SK-N-SH treated with all-trans-retinoic acid at 6 μM for 48 hours (cell line): ENCODE data around the gene BABAM2.
A peak's percentile ranks its signal among the peaks of the same experiment; 100 is the strongest.

ENCODE experiments used
- ATAC-seq: fragments of 200-7000 bp; cut with Tn5 transposase; 3 replicates; pipeline ENCODE4 v1.9.1; 2020; ENCODE audit warnings: mild to moderate bottlenecking, moderate library complexity
- ARNTL ChIP-seq: fragments of 450-650 bp; formaldehyde crosslinking; IDR thresholded peaks from 2 replicates; pipeline ENCODE4 v1.5.0; 2020; ENCODE audit warnings: low read depth, mild to moderate bottlenecking, moderate library complexity, borderline replicate concordance
- BACH2 ChIP-seq: fragments of 250-450 bp; sonication (Bioruptor Pico); IDR thresholded peaks from 2 replicates; pipeline ENCODE4 v1.9.0; 2021; ENCODE audit warnings: mild to moderate bottlenecking, borderline replicate concordance
- CREB5 ChIP-seq: fragments of 250-450 bp; sonication (Bioruptor Pico); IDR thresholded peaks from 2 replicates; pipeline ENCODE4 v1.5.1; 2020; ENCODE audit warnings: low read depth, mild to moderate bottlenecking, moderate library complexity
- CSDC2 ChIP-seq: fragments of 250-450 bp; sonication (Bioruptor Pico); IDR thresholded peaks from 2 replicates; pipeline ENCODE4 v1.5.0; 2020; ENCODE audit warnings: mild to moderate bottlenecking, moderate library complexity
- CSRNP3 ChIP-seq: fragments of 250-450 bp; sonication (Bioruptor Pico); IDR thresholded peaks from 2 replicates; pipeline ENCODE4 v1.5.1; 2021; ENCODE audit warnings: mild to moderate bottlenecking, moderate library complexity
- ESRRG ChIP-seq: fragments of 250-450 bp; sonication (Bioruptor Pico); IDR thresholded peaks from 2 replicates; pipeline ENCODE4 v1.6.1; 2021; ENCODE audit warnings: mild to moderate bottlenecking
- GLIS3 ChIP-seq: fragments of 250-450 bp; sonication (Bioruptor Pico); IDR thresholded peaks from 2 replicates; pipeline ENCODE4 v1.5.0; 2020; ENCODE audit warnings: mild to moderate bottlenecking, moderate library complexity
- ISL1 ChIP-seq: fragments of 250-450 bp; sonication (Bioruptor Pico); IDR thresholded peaks from 2 replicates; pipeline ENCODE4 v2.1.2; 2022; ENCODE audit warnings: mild to moderate bottlenecking, moderate library complexity
- OSR1 ChIP-seq: fragments of 250-450 bp; sonication (Bioruptor Pico); IDR thresholded peaks from 2 replicates; pipeline ENCODE4 v1.8.0; 2022; ENCODE audit warnings: moderate library complexity, mild to moderate bottlenecking, inconsistent platforms
- PPARA ChIP-seq: fragments of 250-450 bp; sonication (Bioruptor Pico); IDR thresholded peaks from 2 replicates; pipeline ENCODE4 v1.5.0; 2020; ENCODE audit warnings: mild to moderate bottlenecking, borderline replicate concordance
- RARB ChIP-seq: fragments of 250-450 bp; sonication (Bioruptor Pico); IDR thresholded peaks from 2 replicates; pipeline ENCODE4 v1.8.0; 2021; ENCODE audit warnings: mild to moderate bottlenecking, moderate library complexity
- SNAI2 ChIP-seq: fragments of 250-450 bp; sonication (Bioruptor Pico); IDR thresholded peaks from 2 replicates; pipeline ENCODE4 v1.5.0; 2020; ENCODE audit warnings: mild to moderate bottlenecking, moderate library complexity
- TCF4 ChIP-seq: fragments of 250-450 bp; sonication (Bioruptor Pico); IDR thresholded peaks from 2 replicates; pipeline ENCODE4 v1.8.0; 2021; ENCODE audit warnings: mild to moderate bottlenecking, moderate library complexity, borderline replicate concordance
- TOX ChIP-seq: fragments of 250-450 bp; sonication (Bioruptor Pico); IDR thresholded peaks from 2 replicates; pipeline ENCODE4 v1.8.0; 2021; ENCODE audit warnings: mild to moderate bottlenecking, moderate library complexity, borderline replicate concordance
- ZC3H10 ChIP-seq: fragments of 250-450 bp; sonication (Bioruptor Pico); IDR thresholded peaks from 2 replicates; pipeline ENCODE4 v1.5.1; 2021; ENCODE audit warnings: mild to moderate bottlenecking, moderate library complexity
- ZFP3 ChIP-seq: fragments of 250-450 bp; sonication (Bioruptor Pico); IDR thresholded peaks from 2 replicates; pipeline ENCODE4 v1.5.0; 2020; ENCODE audit warnings: mild to moderate bottlenecking, moderate library complexity
- ZFP30 ChIP-seq: fragments of 450-650 bp; formaldehyde crosslinking; IDR thresholded peaks from 2 replicates; pipeline ENCODE4 v1.5.0; 2022; ENCODE audit warnings: mild to moderate bottlenecking, moderate library complexity
- ZNF565 ChIP-seq: fragments of 450-650 bp; formaldehyde crosslinking; conservative IDR thresholded peaks from 2 replicates; pipeline ENCODE4 v1.5.0; 2020; ENCODE audit warnings: low read depth, mild to moderate bottlenecking, moderate library complexity
- ZNF70 ChIP-seq: fragments of 450-650 bp; formaldehyde crosslinking; IDR thresholded peaks from 2 replicates; pipeline ENCODE4 v1.5.0; 2020; ENCODE audit warnings: mild to moderate bottlenecking, moderate library complexity
- TF ChIP-seq, protein P1 (sequence below): fragments of 250-450 bp; sonication (Bioruptor Pico); IDR thresholded peaks from 2 replicates; pipeline ENCODE4 v1.5.0; 2020; ENCODE audit warnings: mild to moderate bottlenecking, moderate library complexity
- TF ChIP-seq, protein P2 (sequence below): fragments of 250-450 bp; sonication (Bioruptor Pico); IDR thresholded peaks from 2 replicates; pipeline ENCODE4 v1.8.0; 2021; ENCODE audit warnings: low read depth, mild to moderate bottlenecking, moderate library complexity, borderline replicate concordance
- TF ChIP-seq, protein P3 (sequence below): fragments of 250-450 bp; sonication (Bioruptor Pico); IDR thresholded peaks from 2 replicates; pipeline ENCODE4 v1.8.0; 2020; ENCODE audit warnings: mild to moderate bottlenecking, moderate library complexity, borderline replicate concordance

BABAM2 gene

DNA sequence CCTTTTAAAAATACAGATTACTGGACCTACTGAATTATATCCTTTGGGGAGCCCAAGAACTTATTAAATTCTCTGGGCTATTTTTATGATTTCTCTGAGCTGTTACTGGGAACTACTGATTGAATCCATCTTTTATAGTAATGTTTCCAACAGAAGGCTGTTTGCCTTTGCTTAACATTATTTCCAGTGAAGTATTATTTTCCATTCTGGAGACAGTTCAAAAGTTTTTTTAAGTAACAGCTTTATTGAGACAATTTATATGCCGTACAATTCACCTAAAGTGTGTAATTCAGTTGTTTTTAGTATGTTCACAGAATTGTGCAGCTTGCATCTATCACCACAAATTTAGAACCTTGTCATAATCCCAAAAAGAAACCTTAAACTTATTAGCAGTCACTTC lies 100.6 kb downstream of the BABAM2 start:
- no peak for TF ChIP-seq ZFP30 (CRISPR knock-in tag)
- no peak for TF ChIP-seq ZNF565 (CRISPR knock-in tag)
- TF ChIP-seq SNAI2 (CRISPR knock-in tag) = no peak
- no peak for TF ChIP-seq ZC3H10 (CRISPR knock-in tag)
- TF ChIP-seq CSRNP3 = no peak
- no peak for TF ChIP-seq BACH2
- TF ChIP-seq CREB5 (CRISPR knock-in tag) = no peak
- no peak for TF ChIP-seq TOX (CRISPR knock-in tag)
- no peak for TF ChIP-seq ZNF70 (CRISPR knock-in tag)
- TF ChIP-seq, protein P1, sequence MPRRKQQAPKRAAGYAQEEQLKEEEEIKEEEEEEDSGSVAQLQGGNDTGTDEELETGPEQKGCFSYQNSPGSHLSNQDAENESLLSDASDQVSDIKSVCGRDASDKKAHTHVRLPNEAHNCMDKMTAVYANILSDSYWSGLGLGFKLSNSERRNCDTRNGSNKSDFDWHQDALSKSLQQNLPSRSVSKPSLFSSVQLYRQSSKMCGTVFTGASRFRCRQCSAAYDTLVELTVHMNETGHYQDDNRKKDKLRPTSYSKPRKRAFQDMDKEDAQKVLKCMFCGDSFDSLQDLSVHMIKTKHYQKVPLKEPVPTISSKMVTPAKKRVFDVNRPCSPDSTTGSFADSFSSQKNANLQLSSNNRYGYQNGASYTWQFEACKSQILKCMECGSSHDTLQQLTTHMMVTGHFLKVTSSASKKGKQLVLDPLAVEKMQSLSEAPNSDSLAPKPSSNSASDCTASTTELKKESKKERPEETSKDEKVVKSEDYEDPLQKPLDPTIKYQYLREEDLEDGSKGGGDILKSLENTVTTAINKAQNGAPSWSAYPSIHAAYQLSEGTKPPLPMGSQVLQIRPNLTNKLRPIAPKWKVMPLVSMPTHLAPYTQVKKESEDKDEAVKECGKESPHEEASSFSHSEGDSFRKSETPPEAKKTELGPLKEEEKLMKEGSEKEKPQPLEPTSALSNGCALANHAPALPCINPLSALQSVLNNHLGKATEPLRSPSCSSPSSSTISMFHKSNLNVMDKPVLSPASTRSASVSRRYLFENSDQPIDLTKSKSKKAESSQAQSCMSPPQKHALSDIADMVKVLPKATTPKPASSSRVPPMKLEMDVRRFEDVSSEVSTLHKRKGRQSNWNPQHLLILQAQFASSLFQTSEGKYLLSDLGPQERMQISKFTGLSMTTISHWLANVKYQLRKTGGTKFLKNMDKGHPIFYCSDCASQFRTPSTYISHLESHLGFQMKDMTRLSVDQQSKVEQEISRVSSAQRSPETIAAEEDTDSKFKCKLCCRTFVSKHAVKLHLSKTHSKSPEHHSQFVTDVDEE (CRISPR knock-in tag) = no peak
- TF ChIP-seq, protein P2, sequence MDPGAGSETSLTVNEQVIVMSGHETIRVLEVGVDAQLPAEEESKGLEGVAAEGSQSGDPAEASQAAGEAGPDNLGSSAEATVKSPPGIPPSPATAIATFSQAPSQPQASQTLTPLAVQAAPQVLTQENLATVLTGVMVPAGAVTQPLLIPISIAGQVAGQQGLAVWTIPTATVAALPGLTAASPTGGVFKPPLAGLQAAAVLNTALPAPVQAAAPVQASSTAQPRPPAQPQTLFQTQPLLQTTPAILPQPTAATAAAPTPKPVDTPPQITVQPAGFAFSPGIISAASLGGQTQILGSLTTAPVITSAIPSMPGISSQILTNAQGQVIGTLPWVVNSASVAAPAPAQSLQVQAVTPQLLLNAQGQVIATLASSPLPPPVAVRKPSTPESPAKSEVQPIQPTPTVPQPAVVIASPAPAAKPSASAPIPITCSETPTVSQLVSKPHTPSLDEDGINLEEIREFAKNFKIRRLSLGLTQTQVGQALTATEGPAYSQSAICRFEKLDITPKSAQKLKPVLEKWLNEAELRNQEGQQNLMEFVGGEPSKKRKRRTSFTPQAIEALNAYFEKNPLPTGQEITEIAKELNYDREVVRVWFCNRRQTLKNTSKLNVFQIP = no peak
- no peak for TF ChIP-seq RARB (CRISPR knock-in tag)
- TF ChIP-seq TCF4 = no peak
- no peak for TF ChIP-seq CSDC2 (CRISPR knock-in tag)
- TF ChIP-seq OSR1 (CRISPR knock-in tag) = no peak
- no peak for TF ChIP-seq ZFP3 (CRISPR knock-in tag)
- ATAC-seq = no peak

GRCh38 chr2:27992787-27993401 lies 102.4 kb downstream of the BABAM2 start:
- peak; percentile 100 for ATAC-seq
- TF ChIP-seq OSR1 (CRISPR knock-in tag) = no peak
- TF ChIP-seq BACH2 = no peak
- no peak for TF ChIP-seq ARNTL (CRISPR knock-in tag)
- no peak for TF ChIP-seq CSRNP3
- no peak for TF ChIP-seq GLIS3 (CRISPR knock-in tag)
- no peak for TF ChIP-seq SNAI2 (CRISPR knock-in tag)
- TF ChIP-seq RARB (CRISPR knock-in tag) = no peak
- no peak for TF ChIP-seq TCF4
- no peak for TF ChIP-seq ZC3H10 (CRISPR knock-in tag)
- TF ChIP-seq ZNF70 (CRISPR knock-in tag) = no peak
- no peak for TF ChIP-seq CSDC2 (CRISPR knock-in tag)
- TF ChIP-seq ZNF565 (CRISPR knock-in tag) = no peak
- TF ChIP-seq ESRRG (CRISPR knock-in tag) = no peak

DNA sequence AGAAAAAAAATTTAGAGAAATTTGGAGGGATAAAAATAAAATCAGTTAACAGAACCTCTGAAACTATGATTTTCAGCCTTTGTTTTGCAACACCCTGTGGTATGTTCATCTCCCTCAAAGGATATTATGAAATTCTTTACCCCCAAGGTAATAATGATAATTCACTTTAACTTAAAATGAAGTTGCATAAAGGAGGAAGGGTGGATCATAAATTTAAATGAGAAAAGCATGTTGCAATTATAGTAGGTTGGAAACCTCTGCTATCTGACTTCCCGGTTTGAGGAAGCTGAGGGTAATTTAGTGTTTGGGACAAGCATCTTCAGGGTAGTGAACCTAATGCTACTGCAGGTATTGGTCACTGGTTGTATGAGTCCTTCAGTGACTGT lies 102.9 kb downstream of the BABAM2 start:
- peak; percentile 18; the same call in 1 of the 3 replicates for ATAC-seq
- TF ChIP-seq PPARA (CRISPR knock-in tag) (no peak), ZFP30 (CRISPR knock-in tag) (no peak), ISL1 (CRISPR knock-in tag) (peak; percentile 66; the same call in 1 of the 2 replicates)
- TF ChIP-seq, protein P3, sequence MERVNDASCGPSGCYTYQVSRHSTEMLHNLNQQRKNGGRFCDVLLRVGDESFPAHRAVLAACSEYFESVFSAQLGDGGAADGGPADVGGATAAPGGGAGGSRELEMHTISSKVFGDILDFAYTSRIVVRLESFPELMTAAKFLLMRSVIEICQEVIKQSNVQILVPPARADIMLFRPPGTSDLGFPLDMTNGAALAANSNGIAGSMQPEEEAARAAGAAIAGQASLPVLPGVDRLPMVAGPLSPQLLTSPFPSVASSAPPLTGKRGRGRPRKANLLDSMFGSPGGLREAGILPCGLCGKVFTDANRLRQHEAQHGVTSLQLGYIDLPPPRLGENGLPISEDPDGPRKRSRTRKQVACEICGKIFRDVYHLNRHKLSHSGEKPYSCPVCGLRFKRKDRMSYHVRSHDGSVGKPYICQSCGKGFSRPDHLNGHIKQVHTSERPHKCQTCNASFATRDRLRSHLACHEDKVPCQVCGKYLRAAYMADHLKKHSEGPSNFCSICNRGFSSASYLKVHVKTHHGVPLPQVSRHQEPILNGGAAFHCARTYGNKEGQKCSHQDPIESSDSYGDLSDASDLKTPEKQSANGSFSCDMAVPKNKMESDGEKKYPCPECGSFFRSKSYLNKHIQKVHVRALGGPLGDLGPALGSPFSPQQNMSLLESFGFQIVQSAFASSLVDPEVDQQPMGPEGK (CRISPR knock-in tag) = no peak
